ENCODE measurements around the gene BLNK. TPM values are rescaled to one million over a fixed set of nuclear protein-coding genes. Genes with fewer than 3 reads are reported as not detected.

Gene BLNK
- total RNA-seq, 1 donor from 2014 or later, result not detected

- Mint-ChIP-seq H3K27me3 (ENCODE audit: unreplicated experiment) (peaks cover 10% of the 10 kb centered on the region), H3K27ac (ENCODE audit: unreplicated experiment) (no peak overlapping the region), H3K4me3 (ENCODE audit: unreplicated experiment) (no peak overlapping the region), H3K9me3 (ENCODE audit: unreplicated experiment) (no peaks in the 10 kb centered on the region), H3K4me1 (ENCODE audit: unreplicated experiment) (no peaks in the 10 kb centered on the region), H3K36me3 (ENCODE audit: unreplicated experiment) (no peaks in the 10 kb centered on the region)
- TF ChIP-seq CTCF (IDR thresholded peaks at IDR 0.05), result no peak
- no peak for DNase-seq (ENCODE audit: extremely low spot score, unreplicated experiment)
Observed at GRCh38 chr10:96283351-96283750, 12.0 kb upstream of the BLNK start.

GRCh38 chr10:96281444-96282029 lies 10.2 kb upstream of the BLNK start:
- Mint-ChIP-seq H3K36me3 (ENCODE audit: unreplicated experiment) (no peaks in the 10 kb centered on the region), H3K4me3 (ENCODE audit: unreplicated experiment) (no peak overlapping the region), H3K9me3 (ENCODE audit: unreplicated experiment) (no peaks in the 10 kb centered on the region), H3K27ac (ENCODE audit: unreplicated experiment) (no peak overlapping the region), H3K27me3 (ENCODE audit: unreplicated experiment) (peaks cover 9% of the 10 kb centered on the region), H3K4me1 (ENCODE audit: unreplicated experiment) (no peaks in the 10 kb centered on the region)
- DNase-seq (ENCODE audit: extremely low spot score, unreplicated experiment), result no peak
- no peak for TF ChIP-seq CTCF (IDR thresholded peaks at IDR 0.05)

GRCh38 chr10:96280859-96281258 lies 9.5 kb upstream of the BLNK start:
- no peak for TF ChIP-seq CTCF (IDR thresholded peaks at IDR 0.05)
- no peaks in the 10 kb centered on the region for H3K9me3 Mint-ChIP-seq (ENCODE audit: unreplicated experiment)
- no peaks in the 10 kb centered on the region for H3K4me1 Mint-ChIP-seq (ENCODE audit: unreplicated experiment)
- H3K36me3 Mint-ChIP-seq (ENCODE audit: unreplicated experiment), result no peaks in the 10 kb centered on the region
- H3K27ac Mint-ChIP-seq (ENCODE audit: unreplicated experiment), result no peak overlapping the region
- H3K27me3 Mint-ChIP-seq (ENCODE audit: unreplicated experiment), result peaks cover 9% of the 10 kb centered on the region
- DNase-seq (ENCODE audit: extremely low spot score, unreplicated experiment), result no peak
- no peak overlapping the region for H3K4me3 Mint-ChIP-seq (ENCODE audit: unreplicated experiment)

- Mint-ChIP-seq H3K4me1 (ENCODE audit: unreplicated experiment) (no peaks in the 10 kb centered on the region), H3K4me3 (ENCODE audit: unreplicated experiment) (no peak overlapping the region), H3K36me3 (ENCODE audit: unreplicated experiment) (no peaks in the 10 kb centered on the region), H3K9me3 (ENCODE audit: unreplicated experiment) (no peaks in the 10 kb centered on the region), H3K27ac (ENCODE audit: unreplicated experiment) (no peak overlapping the region), H3K27me3 (ENCODE audit: unreplicated experiment) (peaks cover 9% of the 10 kb centered on the region)
- TF ChIP-seq CTCF (IDR thresholded peaks at IDR 0.05), result no peak
- no peak for DNase-seq (ENCODE audit: extremely low spot score, unreplicated experiment)
Observed at GRCh38 chr10:96279191-96279641, 7.8 kb upstream of the BLNK start.

- TF ChIP-seq CTCF (IDR thresholded peaks at IDR 0.05), result no peak
- Mint-ChIP-seq H3K9me3 (ENCODE audit: unreplicated experiment) (no peaks in the 10 kb centered on the region), H3K4me1 (ENCODE audit: unreplicated experiment) (no peaks in the 10 kb centered on the region), H3K4me3 (ENCODE audit: unreplicated experiment) (no peak overlapping the region), H3K27ac (ENCODE audit: unreplicated experiment) (no peak overlapping the region), H3K27me3 (ENCODE audit: unreplicated experiment) (peaks cover 12% of the 10 kb centered on the region), H3K36me3 (ENCODE audit: unreplicated experiment) (no peaks in the 10 kb centered on the region)
- no peak for DNase-seq (ENCODE audit: extremely low spot score, unreplicated experiment)
Observed at GRCh38 chr10:96276831-96277230, 5.5 kb upstream of the BLNK start.

Data from osteocyte (in vitro differentiated cells).